22Rv1 (cell line): ENCODE measurements around the gene KCNIP4.

Experiments used
- CTCF ChIP-seq: fragments of 450-650 bp; IDR thresholded peaks from 2 replicates; pipeline ENCODE4 v1.5.1; 2017; ENCODE audit warnings: mild to moderate bottlenecking
- ZFX ChIP-seq: fragments of 450-650 bp; IDR thresholded peaks from 2 replicates; pipeline ENCODE4 v1.6.1; 2017; ENCODE audit warnings: antibody characterized with exemption, borderline replicate concordance

DNA sequence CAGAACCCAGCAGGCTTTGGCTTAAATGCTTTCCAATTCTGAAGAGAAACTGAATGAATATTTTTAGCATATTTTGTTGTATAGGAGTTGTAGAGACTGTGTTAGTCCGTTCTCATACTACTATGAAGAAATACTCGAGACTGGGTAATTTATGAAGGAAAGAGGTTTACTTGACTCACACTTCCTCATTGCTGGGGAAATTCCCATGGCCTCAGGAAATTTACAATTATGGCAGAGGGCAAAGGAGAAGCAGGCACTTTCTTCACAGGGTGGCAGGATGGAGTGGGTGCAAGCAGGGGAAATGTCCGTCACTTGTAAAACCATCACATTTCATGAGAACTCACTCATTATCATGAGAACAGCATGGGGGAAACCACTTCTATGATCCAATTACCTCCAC is 956.6 kb downstream of the KCNIP4 start:
- no peak for TF ChIP-seq CTCF
- TF ChIP-seq ZFX = no peak
